Peyer's patch (tissue), 4 donors: Measurements from ENCODE around the gene SMARCB1.

Experiments
- CTCF ChIP-seq, 6 experiments: fragments of 450-650 bp in 4 of 6; fragments of 200-600 bp in 2 of 6; sonication (generic) in 1 of 6; IDR thresholded peaks; one replicate each; pipeline ENCODE4 v1.5.1; 2017 to 2019; ENCODE audit warnings: antibody characterized with exemption in 6 of 6, mild to moderate bottlenecking in 3 of 6, moderate library complexity in 1 of 6
- POLR2A ChIP-seq, 2 donors: fragments of 450-650 bp; IDR thresholded peaks; one replicate each; pipeline ENCODE4 v1.5.1; 2017; ENCODE audit warnings: antibody characterized with exemption in 2 of 2, mild to moderate bottlenecking in 2 of 2, moderate library complexity in 2 of 2

GRCh38 chr22:23786261-23786710, 480 bp upstream of the SMARCB1 start:
- TF ChIP-seq CTCF (IDR thresholded peaks at IDR 0.05) (no peak), POLR2A (IDR thresholded peaks at IDR 0.05) (no peak)
